Left ventricle myocardium superior (tissue), 1 donor: ENCODE results near the gene ZNF436. TPM values are rescaled to one million over a fixed set of nuclear protein-coding genes. Genes with fewer than 3 reads are reported as not detected.
A peak's percentile ranks its signal among the peaks of the same experiment; 100 is the strongest.
"Not testable (repeated sequence)": the region's sequence is repeated elsewhere in the genome, so short reads cannot be mapped to it uniquely, and the experiment has no call there.

Source experiments
- ATAC-seq: fragments of 200-7000 bp; cut with Tn5 transposase; one replicate; pipeline ENCODE4 v1.9.1; 2020; ENCODE audit warnings: mild to moderate bottlenecking, moderate library complexity
- DNase-seq: peaks from one replicate; pipeline ENCODE4 v3.0.0-alpha.2; 2020
- intact Hi-C: fragments of 100-400 bp; cut with micrococcal nuclease; formaldehyde crosslinking; loops from one replicate; pipeline ENCODE4 v1.11.0; 2022
- total RNA-seq: library from RNA; stranded (reverse); fragmentation: NEBNext Ultra II Directional; extraction: Animal tissue kit (Norgen Biotek cat#: 25700); gene quantifications from one replicate; pipeline ENCODE4 v1.2.1, GENCODE V29; 2021
- donor health status: DM: no; HTN: yes; CAD: no; lungs with severe emphysema.

The ZNF436 gene
- total RNA-seq, 1 donor from 2014 or later = 12.4 TPM

GRCh38 chr1:23394684-23395083 is 25.0 kb upstream of the ZNF436 start:
- DNase-seq = peak; percentile 89
- intact Hi-C loops = no loop called here
- ATAC-seq = peak; percentile 86

GRCh38 chr1:23394181-23394580 is 24.5 kb upstream of the ZNF436 start:
- intact Hi-C loops = no loop called here
- DNase-seq (no peak), ATAC-seq (peak; percentile 75)

GRCh38 chr1:23393706-23394105 is 24.1 kb upstream of the ZNF436 start:
- intact Hi-C loops = no loop called here
- DNase-seq (peak; percentile 83), ATAC-seq (peak; percentile 74)

- DNase-seq = no peak
- no peak for ATAC-seq
- intact Hi-C loops = no loop called here
Observed at GRCh38 chr1:23392125-23392855, 22.7 kb upstream of the ZNF436 start.

GRCh38 chr1:23389837-23390321 is 20.2 kb upstream of the ZNF436 start:
- ATAC-seq = no peak
- intact Hi-C loops = no loop called here
- DNase-seq = no peak

- intact Hi-C loops = no loop called here
- ATAC-seq = no peak
Observed at GRCh38 chr1:23387494-23387893, 17.9 kb upstream of the ZNF436 start.

GRCh38 chr1:23385119-23385621 is 15.5 kb upstream of the ZNF436 start:
- ATAC-seq (no peak), DNase-seq (no peak)
- intact Hi-C loops = no loop called here

More at GRCh38 chr1:23387494-23387893, 17.9 kb upstream of the ZNF436 start:
- DNase-seq = no peak

- intact Hi-C loops = no loop called here
- DNase-seq (no peak), ATAC-seq (no peak)
Observed at GRCh38 chr1:23384312-23385058, 14.8 kb upstream of the ZNF436 start.

GRCh38 chr1:23383577-23384311 is 14.1 kb upstream of the ZNF436 start:
- intact Hi-C loops = no loop called here
- ATAC-seq = peak; percentile 68
- DNase-seq = no peak

GRCh38 chr1:23381233-23381885 is 11.7 kb upstream of the ZNF436 start:
- no peak for DNase-seq
- no peak for ATAC-seq
- intact Hi-C loops = no loop called here

- DNase-seq (no peak), ATAC-seq (no peak)
- intact Hi-C loops = no loop called here
Observed at GRCh38 chr1:23380719-23381118, 11.1 kb upstream of the ZNF436 start.

- DNase-seq, ATAC-seq, intact Hi-C loops: not testable (repeated sequence)
Observed at GRCh38 chr1:23380236-23380635, 10.6 kb upstream of the ZNF436 start.

- DNase-seq (peak; percentile 69), ATAC-seq (peak; percentile 84)
- intact Hi-C loops = no loop called here
Observed at GRCh38 chr1:23376890-23377811, 7.5 kb upstream of the ZNF436 start.

GRCh38 chr1:23374079-23374735 is 4.6 kb upstream of the ZNF436 start:
- intact Hi-C loops, DNase-seq, ATAC-seq: not testable (repeated sequence)

- no peak for DNase-seq
- ATAC-seq = no peak
- intact Hi-C loops = no loop called here
Observed at GRCh38 chr1:23371987-23372880, 2.6 kb upstream of the ZNF436 start.

GRCh38 chr1:23370709-23371584 is 1.3 kb upstream of the ZNF436 start:
- DNase-seq = no peak
- intact Hi-C loops = no loop called here
- no peak for ATAC-seq
